NT2/D1 (cell line): ENCODE results near the gene SH3RF2.
"Not testable (repeated sequence)": the region's sequence is repeated elsewhere in the genome, so short reads cannot be mapped to it uniquely, and the experiment has no call there.

Source experiments
- DNase-seq: peaks from one replicate; pipeline ENCODE4 v3.0.0-alpha.2; 2011; ENCODE audit warnings: low read depth, low spot score
- H3K27me3 ChIP-seq: 2 replicates; pipeline ENCODE4 v1.6.0; 2011; ENCODE audit warnings: mild to moderate bottlenecking; ENCODE audit not compliant: insufficient read length, insufficient read depth
- H3K36me3 ChIP-seq: 2 replicates; pipeline ENCODE4 v1.6.1; 2011; ENCODE audit warnings: mild to moderate bottlenecking, low read length, mixed read lengths; ENCODE audit not compliant: insufficient read depth, insufficient read length
- H3K4me1 ChIP-seq: 2 replicates; pipeline ENCODE4 v1.5.1; 2011; ENCODE audit not compliant: insufficient read depth, insufficient read length
- H3K4me3 ChIP-seq: 2 replicates; pipeline ENCODE4 v1.5.1; 2011; ENCODE audit warnings: low read depth; ENCODE audit not compliant: insufficient read length
- H3K9ac ChIP-seq: 2 replicates; pipeline ENCODE4 v1.6.0; 2011; ENCODE audit warnings: low read depth; ENCODE audit not compliant: insufficient read length
- H3K9me3 ChIP-seq: 2 replicates; pipeline ENCODE4 v1.5.1; 2011; ENCODE audit warnings: mild to moderate bottlenecking, low read length; ENCODE audit not compliant: insufficient read depth
- SUZ12 ChIP-seq: IDR thresholded peaks from 2 replicates; pipeline ENCODE4 v1.6.1; 2011; ENCODE audit not compliant: insufficient read length, insufficient read depth; ENCODE audit errors: extremely low read depth
- YY1 ChIP-seq: IDR thresholded peaks from 2 replicates; pipeline ENCODE4 v1.6.1; 2011; ENCODE audit not compliant: insufficient read length, insufficient read depth
- ZNF274 ChIP-seq: IDR thresholded peaks from 2 replicates; pipeline ENCODE4 v1.6.1; 2011; ENCODE audit warnings: mild to moderate bottlenecking, low read depth, low read length

The SH3RF2 gene

GRCh38 chr5:145949474-145949873 lies 13.1 kb downstream of the SH3RF2 start:
- Histone ChIP-seq H3K9me3 (no peaks in the 10 kb centered on the region), H3K27me3 (no peaks in the 10 kb centered on the region), H3K9ac (no peak overlapping the region), H3K4me3 (no peak overlapping the region), H3K36me3 (peaks cover 3% of the 10 kb centered on the region), H3K4me1 (peaks cover 2% of the 10 kb centered on the region)
- no peak for DNase-seq
- TF ChIP-seq YY1 (no peak), ZNF274 (no peak), SUZ12 (no peak)

- Histone ChIP-seq H3K4me1 (peaks cover 2% of the 10 kb centered on the region), H3K36me3 (peaks cover 3% of the 10 kb centered on the region), H3K4me3 (no peak overlapping the region), H3K9ac (no peak overlapping the region), H3K27me3 (no peaks in the 10 kb centered on the region), H3K9me3 (no peaks in the 10 kb centered on the region)
- DNase-seq: no peak
- no peak for TF ChIP-seq YY1
- no peak for TF ChIP-seq SUZ12
- TF ChIP-seq ZNF274: no peak
These were observed 14.7 kb downstream of the SH3RF2 start for GRCh38 chr5:145951071-145951470.

DNA sequence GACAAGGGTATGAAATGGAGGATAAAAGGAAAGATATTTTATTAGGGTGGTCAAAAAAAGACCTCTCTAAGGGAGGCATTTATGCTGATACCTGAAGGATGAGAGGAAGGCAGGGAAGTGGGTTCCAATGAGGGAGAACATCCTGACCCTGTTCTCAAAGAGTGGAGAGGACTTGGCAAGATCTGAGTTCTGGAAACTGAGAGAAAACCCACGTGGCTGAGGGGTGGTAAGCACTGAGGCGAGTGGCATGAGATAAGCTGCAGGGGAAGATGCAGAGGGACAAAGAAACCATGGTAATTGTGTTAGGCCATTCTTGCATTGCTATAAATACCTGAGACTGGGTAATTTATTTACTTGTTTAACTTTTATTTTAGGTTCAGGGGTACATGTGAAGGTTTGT lies 16.8 kb downstream of the SH3RF2 start:
- Histone ChIP-seq H3K27me3 (no peaks in the 10 kb centered on the region), H3K4me1 (peaks cover 4% of the 10 kb centered on the region), H3K4me3 (no peak overlapping the region), H3K9me3 (no peaks in the 10 kb centered on the region), H3K36me3 (peaks cover 3% of the 10 kb centered on the region), H3K9ac (no peak overlapping the region)
- TF ChIP-seq ZNF274: no peak
- TF ChIP-seq YY1: no peak
- no peak for DNase-seq

DNA sequence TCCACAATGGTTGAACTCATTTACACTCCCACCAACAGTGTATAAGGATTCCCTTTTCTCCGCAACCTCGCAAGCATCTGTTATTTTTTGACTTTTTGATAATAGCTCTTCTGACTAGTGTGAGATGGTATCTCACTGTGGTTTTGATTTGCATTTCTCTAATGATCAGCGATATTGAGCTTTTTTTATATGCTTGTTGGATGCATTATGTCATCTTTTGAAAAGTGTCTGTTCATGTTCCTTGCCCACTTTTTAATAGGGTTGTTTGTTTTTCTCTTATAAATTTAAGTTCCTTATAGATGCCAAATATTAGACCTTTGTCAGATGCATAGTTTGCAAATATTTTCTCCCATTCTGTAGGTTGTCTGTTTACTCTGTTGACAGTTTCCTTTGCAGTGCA lies 17.8 kb downstream of the SH3RF2 start:
- H3K36me3 ChIP-seq, H3K9me3 ChIP-seq, H3K9ac ChIP-seq, H3K4me1 ChIP-seq, H3K4me3 ChIP-seq, H3K27me3 ChIP-seq, DNase-seq: not testable (repeated sequence)

DNA sequence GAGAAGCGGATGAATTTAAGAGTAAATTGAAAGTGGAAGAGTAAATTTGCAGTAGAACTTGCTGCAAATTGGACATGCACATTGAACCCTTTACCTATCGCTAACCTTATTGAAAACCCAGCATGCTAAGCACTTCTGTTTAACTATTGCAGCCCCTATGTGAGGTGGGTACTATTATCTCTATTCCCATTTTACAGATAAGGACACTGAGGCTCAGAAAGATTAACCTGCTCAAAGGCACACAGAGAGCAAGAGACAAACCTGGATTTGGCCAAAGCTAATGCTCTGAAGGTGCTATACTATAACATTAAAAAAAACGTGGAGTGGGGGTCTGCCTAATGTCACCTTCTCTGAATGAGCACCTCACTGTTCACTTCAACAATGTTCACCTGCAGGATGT lies 21.0 kb downstream of the SH3RF2 start:
- TF ChIP-seq YY1 (no peak), ZNF274 (no peak), SUZ12 (no peak)
- Histone ChIP-seq H3K9ac (no peak overlapping the region), H3K9me3 (no peaks in the 10 kb centered on the region), H3K4me3 (no peak overlapping the region), H3K36me3 (no peaks in the 10 kb centered on the region), H3K27me3 (no peaks in the 10 kb centered on the region), H3K4me1 (peaks cover 2% of the 10 kb centered on the region)
- DNase-seq: no peak

- no peak overlapping the region for H3K4me3 ChIP-seq
- H3K9me3 ChIP-seq: no peaks in the 10 kb centered on the region
- TF ChIP-seq YY1 (no peak), ZNF274 (no peak)
- no peak overlapping the region for H3K9ac ChIP-seq
- peaks cover 2% of the 10 kb centered on the region for H3K4me1 ChIP-seq
- H3K27me3 ChIP-seq: no peaks in the 10 kb centered on the region
- no peaks in the 10 kb centered on the region for H3K36me3 ChIP-seq
- DNase-seq: no peak
These were observed 22.1 kb downstream of the SH3RF2 start for GRCh38 chr5:145958436-145958835.

- H3K9ac ChIP-seq: no peak overlapping the region
- DNase-seq: no peak
- no peaks in the 10 kb centered on the region for H3K27me3 ChIP-seq
- TF ChIP-seq YY1 (no peak), SUZ12 (no peak), ZNF274 (no peak)
- H3K4me3 ChIP-seq: no peak overlapping the region
- H3K36me3 ChIP-seq: no peaks in the 10 kb centered on the region
- peaks cover 2% of the 10 kb centered on the region for H3K4me1 ChIP-seq
- no peaks in the 10 kb centered on the region for H3K9me3 ChIP-seq
These were observed 23.8 kb downstream of the SH3RF2 start for GRCh38 chr5:145960166-145960565.
